DOHH2 (cell line): ENCODE measurements around the gene GTPBP4.

Experiments used
- EZH2phosphoT487 ChIP-seq: fragments of 200-600 bp; sonication (generic); IDR thresholded peaks from 2 replicates; pipeline ENCODE4 v1.6.1; 2017; ENCODE audit warnings: borderline replicate concordance, mild to moderate bottlenecking, antibody characterized with exemption, low read length, moderate library complexity, mixed read lengths
- TF ChIP-seq, protein P1 (sequence below): fragments of 200-600 bp; sonication (generic); IDR thresholded peaks from one replicate; pipeline ENCODE4 v1.5.1; 2014; ENCODE audit warnings: antibody characterized with exemption, mild to moderate bottlenecking, low read depth, low read length; ENCODE audit not compliant: poor library complexity, severe bottlenecking

DNA sequence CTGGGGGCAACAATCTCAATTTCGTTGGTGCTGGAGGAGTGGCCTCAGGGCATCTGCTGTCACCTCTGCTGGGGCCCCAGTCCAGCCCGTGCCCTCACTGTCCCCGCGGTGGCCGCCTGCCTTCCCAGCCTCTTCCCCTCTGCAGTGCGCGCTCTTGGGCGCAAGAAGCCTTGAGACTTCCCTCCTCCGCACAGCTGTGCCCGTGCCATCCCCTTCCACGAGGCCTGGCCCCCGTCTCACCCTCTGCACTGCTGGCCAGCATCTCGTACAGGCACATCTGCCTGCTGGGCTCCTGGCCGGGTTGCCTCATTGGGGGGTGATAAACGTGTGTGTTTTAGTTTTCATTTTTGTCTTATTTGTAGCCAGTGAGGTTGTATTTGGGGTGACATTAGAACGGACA is 23.5 kb downstream of the GTPBP4 start:
- TF ChIP-seq, protein P1, sequence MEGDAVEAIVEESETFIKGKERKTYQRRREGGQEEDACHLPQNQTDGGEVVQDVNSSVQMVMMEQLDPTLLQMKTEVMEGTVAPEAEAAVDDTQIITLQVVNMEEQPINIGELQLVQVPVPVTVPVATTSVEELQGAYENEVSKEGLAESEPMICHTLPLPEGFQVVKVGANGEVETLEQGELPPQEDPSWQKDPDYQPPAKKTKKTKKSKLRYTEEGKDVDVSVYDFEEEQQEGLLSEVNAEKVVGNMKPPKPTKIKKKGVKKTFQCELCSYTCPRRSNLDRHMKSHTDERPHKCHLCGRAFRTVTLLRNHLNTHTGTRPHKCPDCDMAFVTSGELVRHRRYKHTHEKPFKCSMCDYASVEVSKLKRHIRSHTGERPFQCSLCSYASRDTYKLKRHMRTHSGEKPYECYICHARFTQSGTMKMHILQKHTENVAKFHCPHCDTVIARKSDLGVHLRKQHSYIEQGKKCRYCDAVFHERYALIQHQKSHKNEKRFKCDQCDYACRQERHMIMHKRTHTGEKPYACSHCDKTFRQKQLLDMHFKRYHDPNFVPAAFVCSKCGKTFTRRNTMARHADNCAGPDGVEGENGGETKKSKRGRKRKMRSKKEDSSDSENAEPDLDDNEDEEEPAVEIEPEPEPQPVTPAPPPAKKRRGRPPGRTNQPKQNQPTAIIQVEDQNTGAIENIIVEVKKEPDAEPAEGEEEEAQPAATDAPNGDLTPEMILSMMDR = no peak
- no peak for TF ChIP-seq EZH2phosphoT487
